Measurements from ENCODE around the gene SAPCD2.

DNA sequence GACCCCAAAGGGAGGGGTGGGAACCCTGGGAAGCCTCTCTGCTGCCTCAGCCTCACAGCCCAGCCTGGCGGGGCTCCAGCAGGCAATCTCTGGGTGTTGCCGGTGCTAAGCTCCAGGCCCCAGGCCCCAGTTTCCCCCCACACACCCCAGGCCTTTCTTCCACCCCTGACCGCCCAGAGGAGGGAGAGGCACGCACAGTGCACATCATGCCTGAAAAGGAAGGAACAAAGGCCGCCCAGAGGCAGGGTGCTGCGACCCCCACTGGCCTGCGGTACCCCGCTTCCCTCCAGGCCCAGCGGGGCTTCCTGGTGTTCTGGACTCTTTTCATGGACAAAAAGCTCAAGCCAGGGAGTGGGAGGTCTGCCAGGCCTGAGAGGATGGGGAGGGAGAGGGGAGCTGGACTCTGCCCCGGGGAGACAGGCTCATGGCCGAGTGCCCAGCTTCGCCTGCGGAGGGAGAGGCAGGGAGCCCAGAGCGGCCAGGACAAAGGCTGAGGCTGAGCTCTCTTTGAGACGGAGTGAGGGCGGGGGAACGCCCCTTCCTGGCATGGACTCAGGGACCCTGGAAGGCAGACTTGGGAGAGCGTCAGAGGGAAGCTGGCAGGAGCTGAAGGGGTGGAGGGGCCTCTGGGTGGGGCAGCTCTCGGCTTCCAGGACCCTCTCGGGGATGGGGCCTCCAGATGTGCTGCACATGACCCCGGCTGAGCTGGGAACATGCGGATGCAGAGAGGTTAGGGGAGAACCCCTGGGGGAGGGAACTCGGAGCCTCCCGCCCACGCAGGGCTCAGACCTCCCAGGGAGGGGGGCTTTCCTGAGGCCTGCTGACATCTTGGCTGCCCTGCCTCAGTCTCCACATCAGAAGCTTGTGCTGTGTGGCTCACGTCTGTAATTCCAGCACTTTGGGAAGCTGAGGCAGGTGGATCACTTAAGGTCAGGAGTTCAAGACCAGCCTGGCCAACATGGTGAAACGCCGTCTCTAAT, 14.7 kb downstream of the SAPCD2 start:
- TF ChIP-seq GATA2 (IDR thresholded peaks at IDR 0.05; ENCODE audit: low read depth, low read length) (no peak), GATA3 (IDR thresholded peaks at IDR 0.05; ENCODE audit: low read depth, low read length) (no peak)
